GM18505 (cell line): Measurements from ENCODE around the gene WDR5.

ENCODE experiments used
- ATAC-seq: cut with Tn5 transposase; IDR thresholded peaks from one replicate; pipeline ENCODE4 v1.9.1; 2021; ENCODE audit not compliant: unreplicated experiment
- POLR2A ChIP-seq: IDR thresholded peaks from 4 replicates; pipeline ENCODE4 v1.6.1; 2011; ENCODE audit warnings: borderline replicate concordance; ENCODE audit not compliant: insufficient read depth, insufficient read length; ENCODE audit errors: extremely low read depth

The WDR5 gene

GRCh38 chr9:134170532-134171315 is 34.8 kb downstream of the WDR5 start:
- no peak for TF ChIP-seq POLR2A
- no peak for ATAC-seq

GRCh38 chr9:134171316-134172197 is 35.7 kb downstream of the WDR5 start:
- TF ChIP-seq POLR2A, result no peak
- no peak for ATAC-seq

GRCh38 chr9:134172198-134173126 is 36.6 kb downstream of the WDR5 start:
- no peak for TF ChIP-seq POLR2A
- no peak for ATAC-seq

- no peak for TF ChIP-seq POLR2A
- ATAC-seq, result no peak
Measured at GRCh38 chr9:134173127-134174072, 37.5 kb downstream of the WDR5 start.

- no peak for TF ChIP-seq POLR2A
- ATAC-seq, result no peak
Measured at GRCh38 chr9:134174073-134174449, 38.2 kb downstream of the WDR5 start.

- no peak for ATAC-seq
- TF ChIP-seq POLR2A, result no peak
Measured at GRCh38 chr9:134174526-134175290, 38.8 kb downstream of the WDR5 start.

GRCh38 chr9:134175291-134175807 is 39.5 kb downstream of the WDR5 start:
- TF ChIP-seq POLR2A, result no peak
- ATAC-seq, result no peak

GRCh38 chr9:134175808-134176598 is 40.1 kb downstream of the WDR5 start:
- TF ChIP-seq POLR2A, result no peak
- ATAC-seq, result no peak

- TF ChIP-seq POLR2A, result no peak
- no peak for ATAC-seq
Measured at GRCh38 chr9:134176599-134176968, 40.7 kb downstream of the WDR5 start.

- no peak for ATAC-seq
- no peak for TF ChIP-seq POLR2A
Measured at GRCh38 chr9:134177186-134177585, 41.3 kb downstream of the WDR5 start.
